K562 (cell line): ENCODE data around the gene PREP. TPM values are rescaled to one million over a fixed set of nuclear protein-coding genes. Genes with fewer than 3 reads are reported as not detected.

Experiments used
- ATAC-seq: fragments of 200-7000 bp; cut with Tn5 transposase; 3 replicates; pipeline ENCODE4 v1.9.1; 2020; ENCODE audit warnings: moderate library complexity
- BruUV-seq: library from RNA; stranded (reverse); fragments of 400-500 nt; replicated peaks from 2 replicates; lab custom pipeline; 2021; lab: Mats Ljungman, UMichigan
- CTCF ChIA-PET: fragments of 300-600 bp; formaldehyde crosslinking; extraction: SDS; loops from one replicate; lab custom pipeline; 2021; ENCODE audit warnings: low intra/inter-chr PET ratio; lab: Yijun Ruan, JAX
- POLR2A ChIA-PET: fragments of 300-600, 350-650 bp; sonication (Branson Sonifier 250); formaldehyde crosslinking; extraction: SDS; loops from one replicate; lab custom pipeline; 2021; ENCODE audit warnings: antibody characterized with exemption, inconsistent platforms; lab: Yijun Ruan, JAX
- DNase-seq, 4 experiments: peaks; one replicate each; pipeline versions ENCODE4 v3.0.0 to v3.0.0-alpha.2; 2011 to 2018; ENCODE audit warnings: low spot score in 3 of 4, mixed read lengths in 3 of 4; ENCODE audit errors: extremely low read depth in 1 of 4
- FAIRE-seq: peaks from 2 replicates; lab custom pipeline; 2011; peaks lifted over from hg19 to GRCh38; lab: Jason Lieb, UNC
- H2AFZ ChIP-seq: 2 replicates; pipeline ENCODE4 v1.6.0; 2011; ENCODE audit warnings: low read depth, low read length, control low read depth, inconsistent platforms
- H3K27ac ChIP-seq: fragments of 200-600 bp; 3 replicates; pipeline ENCODE4 v1.8.0; 2011; ENCODE audit warnings: low read depth, mild to moderate bottlenecking, control low read depth, inconsistent platforms, low read length, moderate library complexity, mixed read lengths; ENCODE audit errors: extremely low read depth
- H3K27me3 ChIP-seq, 2 experiments: fragments of 300-600 bp in 1 of 2; 2 replicates in 1 of 2; 3 replicates in 1 of 2; pipeline versions ENCODE4 v1.6.0 to v1.8.0; 2011; ENCODE audit warnings: inconsistent platforms in 2 of 2, low read length in 2 of 2, mild to moderate bottlenecking in 1 of 2, mixed read lengths in 1 of 2, moderate library complexity in 1 of 2; ENCODE audit not compliant: control insufficient read depth in 2 of 2, insufficient read depth in 2 of 2
- H3K36me3 ChIP-seq: fragments of 300-600 bp; 3 replicates; pipeline ENCODE4 v1.8.0; 2011; ENCODE audit warnings: mild to moderate bottlenecking, low read length, inconsistent platforms; ENCODE audit not compliant: control insufficient read depth, insufficient read depth
- H3K4me1 ChIP-seq, 2 experiments: fragments of 200-600 bp in 1 of 2; replicated peaks in 1 of 2; 2 replicates in 1 of 2; 3 replicates in 1 of 2; pipeline versions ENCODE4 v1.5.1 to v1.8.0; 2011; ENCODE audit warnings: inconsistent platforms in 2 of 2, low read length in 2 of 2, mild to moderate bottlenecking in 1 of 2, mixed read lengths in 1 of 2, moderate library complexity in 1 of 2; ENCODE audit not compliant: control insufficient read depth in 2 of 2, insufficient read depth in 2 of 2
- H3K4me2 ChIP-seq: 2 replicates; pipeline ENCODE4 v1.6.1; 2011; ENCODE audit warnings: low read length, control low read depth, inconsistent platforms, mixed read lengths; ENCODE audit not compliant: insufficient read depth
- H3K4me3 ChIP-seq: fragments of 200-600 bp; sonication (generic), shearing (Covaris generic); 2 replicates; pipeline ENCODE4 v1.5.1; 2016; ENCODE audit warnings: control low read depth, inconsistent platforms
- H3K79me2 ChIP-seq: fragments of 200-600 bp; 3 replicates; pipeline ENCODE4 v1.8.0; 2011; ENCODE audit warnings: low read length, inconsistent platforms; ENCODE audit not compliant: control insufficient read depth, insufficient read depth
- H3K9ac ChIP-seq, 2 experiments: 2 replicates each; pipeline versions ENCODE4 v1.6.0 to v1.6.1; 2011; ENCODE audit warnings: low read depth in 2 of 2, low read length in 2 of 2, control low read depth in 1 of 2, inconsistent platforms in 1 of 2, mild to moderate bottlenecking in 1 of 2, mixed read lengths in 1 of 2; ENCODE audit not compliant: insufficient read depth in 1 of 2
- H3K9me1 ChIP-seq: one replicate; pipeline ENCODE4 v1.6.0; 2011; ENCODE audit warnings: inconsistent platforms, mild to moderate bottlenecking, low read length, moderate library complexity; ENCODE audit not compliant: control insufficient read depth, insufficient read depth
- H3K9me3 ChIP-seq: replicated peaks from 2 replicates; pipeline ENCODE4 v1.5.1; 2011; ENCODE audit warnings: low read depth, low read length, inconsistent platforms; ENCODE audit not compliant: control insufficient read depth, insufficient read depth
- H4K20me1 ChIP-seq: replicated peaks from 2 replicates; pipeline ENCODE4 v1.6.1; 2011; ENCODE audit warnings: low read length, inconsistent platforms, mixed read lengths; ENCODE audit not compliant: control insufficient read depth, insufficient read depth
- TAF9B ChIP-seq: fragments of 450-650 bp; IDR thresholded peaks from 2 replicates; pipeline ENCODE4 v1.6.1; 2018; ENCODE audit warnings: mild to moderate bottlenecking; ENCODE audit not compliant: partially characterized antibody
- U2AF1 ChIP-seq: fragments of 200-400 bp; formaldehyde crosslinking; optimal IDR thresholded peaks from 2 replicates; pipeline ENCODE3; 2017; ENCODE audit warnings: mild to moderate bottlenecking, low read depth, low read length, moderate library complexity
- WGBS: fragments of 100-300 bp; shearing (Covaris generic); methylation state at CpG from one replicate; pipeline ENCODE4 v1.1.6; 2016; ENCODE audit warnings: low coverage, mixed read lengths; ENCODE audit not compliant: insufficient coverage; ENCODE audit errors: missing lambda C conversion rate; 5-methylcytosine and 5-hydroxymethylcytosine counted together
- in situ Hi-C: fragments of 300-500 bp; cut with MboI; formaldehyde crosslinking; loops from 4 replicates; pipeline ENCODE4 v1.15.0; 2018; ENCODE audit warnings: inconsistent platforms, mixed read lengths
- intact Hi-C: fragments of 100-400 bp; cut with micrococcal nuclease; formaldehyde crosslinking; loops from 2 replicates; pipeline ENCODE4 v1.14.2; 2022
- polyA plus RNA-seq, 8 experiments: library from polyadenylated mRNA; depleted of rRNA in 4 of 8; stranded (reverse) in 5 of 8; unstranded in 3 of 8; fragments of >200 nt; fragmentation: Nextera tagmentation in 2 of 8; fragmentation: Illumina TruSeq in 1 of 8; extraction: Ambion mirVana in 2 of 8; extraction: Trizol in 1 of 8; gene quantifications; 2 replicates each; pipeline versions ENCODE4 v1.2.1 to v1.2.3, GENCODE V29; 2011 to 2014; ENCODE audit warnings: inconsistent platforms in 1 of 8, missing spikeins in 1 of 8
- total RNA-seq, 7 experiments: library from RNA; depleted of rRNA in 6 of 7; stranded (reverse); fragments of >200 nt in 6 of 7; fragmentation: Illumina TruSeq in 2 of 7; extraction: Trizol in 2 of 7; gene quantifications; 2 replicates each; pipeline versions ENCODE4 v1.2.1 to v1.2.3, GENCODE V29; 2011 to 2021; ENCODE audit warnings: low replicate concordance in 1 of 7
- TF ChIP-seq, protein P1 (sequence below): sonication (generic); IDR thresholded peaks from 2 replicates; pipeline ENCODE4 v1.6.1; 2016
- TF ChIP-seq, protein P2 (sequence below): fragments of 450-650 bp; IDR thresholded peaks from 2 replicates; pipeline ENCODE4 v1.6.1; 2016; ENCODE audit warnings: mild to moderate bottlenecking, moderate library complexity

The PREP gene
- total and polyA plus RNA-seq, 9 of the 15 experiments (the other 6 are each of a cell fraction or from before 2014, with no cell fraction given), result 14.1 to 60.8 (median 28.3) TPM

DNA sequence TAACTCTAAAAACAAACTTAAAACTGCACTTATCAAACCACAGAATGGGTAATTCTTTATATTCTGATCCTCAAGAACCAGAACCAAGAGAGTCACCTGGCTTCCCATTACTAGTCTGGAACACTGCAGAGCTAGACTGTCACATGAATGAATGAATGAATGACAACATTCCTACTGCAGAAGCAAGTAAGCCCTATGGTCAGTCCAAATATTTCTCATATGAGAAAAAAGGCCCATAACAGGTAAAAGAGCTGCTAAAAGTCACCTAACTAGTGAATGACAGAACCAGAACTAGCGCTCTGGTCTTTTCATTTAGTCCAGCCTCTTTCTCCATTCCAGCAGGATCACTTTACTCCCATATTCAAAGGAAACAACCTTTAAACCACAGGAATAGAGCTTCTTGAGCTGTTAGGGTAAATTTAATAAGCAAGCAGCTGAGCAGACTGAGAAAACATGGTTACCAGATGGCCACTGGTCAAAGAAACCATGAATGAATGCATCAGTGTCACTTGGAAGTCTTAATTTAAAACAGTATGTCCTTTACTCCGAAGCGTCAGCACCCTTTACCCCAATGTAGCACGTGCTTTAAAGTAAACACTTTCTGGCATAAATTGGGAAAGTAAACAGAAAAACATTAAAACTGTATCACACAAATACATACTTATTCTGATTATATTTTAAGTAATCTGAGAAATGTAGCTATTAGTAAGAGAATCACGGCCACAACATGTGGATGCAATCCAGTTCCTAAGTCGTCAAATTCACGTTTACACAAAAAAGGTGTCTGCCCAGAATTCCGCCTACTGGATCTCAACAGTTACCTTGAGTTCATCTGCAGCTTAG, 1.4 kb downstream of the PREP start:
- H4K20me1 ChIP-seq, result peaks cover 13% of the 10 kb centered on the region
- ChIA-PET POLR2A (interaction anchor here (0.6 to 2.2 kb wide), 7 partner anchors 9 to 620 kb away, joined by 3 to 8 read pairs (median 3); no protein-coding TSS in a partner anchor), CTCF (interaction anchor here (0.7 kb wide), 1 partner anchor 542 kb away, joined by 5 read pairs; the partner anchor contains the start of gene HACE1)
- DNase-seq (no peak), FAIRE-seq (peak; percentile 32), ATAC-seq (no peak)
- H3K79me2 ChIP-seq, result peaks cover 54% of the 10 kb centered on the region
- peaks cover 12% of the 10 kb centered on the region; the same call in 1 of the 3 replicates for H3K36me3 ChIP-seq
- WGBS, result 6% methylated on average over 8 of the region's 8 CpGs
- H3K4me3 ChIP-seq, result peak overlapping the region; percentile 82
- intact Hi-C loops, result loop anchor here (5.0 to 10.0 kb wide), 3 partner anchors 87 to 444 kb away; partner anchors contain the start of gene LIN28B
- peak overlapping the region; percentile 80 for H3K27ac ChIP-seq
- peaks cover 16 to 22% of the 10 kb centered on the region in 2 experiments; a peak in 4 of 5 replicates for H3K4me1 ChIP-seq
- no peaks in the 10 kb centered on the region for H3K9me1 ChIP-seq
- no peaks in the 10 kb centered on the region for H3K9me3 ChIP-seq
- in situ Hi-C loops, result no loop called here
- no peaks in the 10 kb centered on the region for H3K27me3 ChIP-seq
- H3K9ac ChIP-seq, result peak overlapping the region; percentile 76 to 98; a peak in 3 of 4 replicates
- no TSS peak for BruUV-seq
- peak overlapping the region; percentile 99 for H3K4me2 ChIP-seq
- peak overlapping the region; percentile 75 for H2AFZ ChIP-seq
- TF ChIP-seq, protein P1, sequence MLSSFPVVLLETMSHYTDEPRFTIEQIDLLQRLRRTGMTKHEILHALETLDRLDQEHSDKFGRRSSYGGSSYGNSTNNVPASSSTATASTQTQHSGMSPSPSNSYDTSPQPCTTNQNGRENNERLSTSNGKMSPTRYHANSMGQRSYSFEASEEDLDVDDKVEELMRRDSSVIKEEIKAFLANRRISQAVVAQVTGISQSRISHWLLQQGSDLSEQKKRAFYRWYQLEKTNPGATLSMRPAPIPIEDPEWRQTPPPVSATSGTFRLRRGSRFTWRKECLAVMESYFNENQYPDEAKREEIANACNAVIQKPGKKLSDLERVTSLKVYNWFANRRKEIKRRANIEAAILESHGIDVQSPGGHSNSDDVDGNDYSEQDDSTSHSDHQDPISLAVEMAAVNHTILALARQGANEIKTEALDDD, result peak; percentile 44; the same call in 1 of the 2 replicates
- TF ChIP-seq TAF9B (no peak), U2AF1 (no peak)
- TF ChIP-seq, protein P2, sequence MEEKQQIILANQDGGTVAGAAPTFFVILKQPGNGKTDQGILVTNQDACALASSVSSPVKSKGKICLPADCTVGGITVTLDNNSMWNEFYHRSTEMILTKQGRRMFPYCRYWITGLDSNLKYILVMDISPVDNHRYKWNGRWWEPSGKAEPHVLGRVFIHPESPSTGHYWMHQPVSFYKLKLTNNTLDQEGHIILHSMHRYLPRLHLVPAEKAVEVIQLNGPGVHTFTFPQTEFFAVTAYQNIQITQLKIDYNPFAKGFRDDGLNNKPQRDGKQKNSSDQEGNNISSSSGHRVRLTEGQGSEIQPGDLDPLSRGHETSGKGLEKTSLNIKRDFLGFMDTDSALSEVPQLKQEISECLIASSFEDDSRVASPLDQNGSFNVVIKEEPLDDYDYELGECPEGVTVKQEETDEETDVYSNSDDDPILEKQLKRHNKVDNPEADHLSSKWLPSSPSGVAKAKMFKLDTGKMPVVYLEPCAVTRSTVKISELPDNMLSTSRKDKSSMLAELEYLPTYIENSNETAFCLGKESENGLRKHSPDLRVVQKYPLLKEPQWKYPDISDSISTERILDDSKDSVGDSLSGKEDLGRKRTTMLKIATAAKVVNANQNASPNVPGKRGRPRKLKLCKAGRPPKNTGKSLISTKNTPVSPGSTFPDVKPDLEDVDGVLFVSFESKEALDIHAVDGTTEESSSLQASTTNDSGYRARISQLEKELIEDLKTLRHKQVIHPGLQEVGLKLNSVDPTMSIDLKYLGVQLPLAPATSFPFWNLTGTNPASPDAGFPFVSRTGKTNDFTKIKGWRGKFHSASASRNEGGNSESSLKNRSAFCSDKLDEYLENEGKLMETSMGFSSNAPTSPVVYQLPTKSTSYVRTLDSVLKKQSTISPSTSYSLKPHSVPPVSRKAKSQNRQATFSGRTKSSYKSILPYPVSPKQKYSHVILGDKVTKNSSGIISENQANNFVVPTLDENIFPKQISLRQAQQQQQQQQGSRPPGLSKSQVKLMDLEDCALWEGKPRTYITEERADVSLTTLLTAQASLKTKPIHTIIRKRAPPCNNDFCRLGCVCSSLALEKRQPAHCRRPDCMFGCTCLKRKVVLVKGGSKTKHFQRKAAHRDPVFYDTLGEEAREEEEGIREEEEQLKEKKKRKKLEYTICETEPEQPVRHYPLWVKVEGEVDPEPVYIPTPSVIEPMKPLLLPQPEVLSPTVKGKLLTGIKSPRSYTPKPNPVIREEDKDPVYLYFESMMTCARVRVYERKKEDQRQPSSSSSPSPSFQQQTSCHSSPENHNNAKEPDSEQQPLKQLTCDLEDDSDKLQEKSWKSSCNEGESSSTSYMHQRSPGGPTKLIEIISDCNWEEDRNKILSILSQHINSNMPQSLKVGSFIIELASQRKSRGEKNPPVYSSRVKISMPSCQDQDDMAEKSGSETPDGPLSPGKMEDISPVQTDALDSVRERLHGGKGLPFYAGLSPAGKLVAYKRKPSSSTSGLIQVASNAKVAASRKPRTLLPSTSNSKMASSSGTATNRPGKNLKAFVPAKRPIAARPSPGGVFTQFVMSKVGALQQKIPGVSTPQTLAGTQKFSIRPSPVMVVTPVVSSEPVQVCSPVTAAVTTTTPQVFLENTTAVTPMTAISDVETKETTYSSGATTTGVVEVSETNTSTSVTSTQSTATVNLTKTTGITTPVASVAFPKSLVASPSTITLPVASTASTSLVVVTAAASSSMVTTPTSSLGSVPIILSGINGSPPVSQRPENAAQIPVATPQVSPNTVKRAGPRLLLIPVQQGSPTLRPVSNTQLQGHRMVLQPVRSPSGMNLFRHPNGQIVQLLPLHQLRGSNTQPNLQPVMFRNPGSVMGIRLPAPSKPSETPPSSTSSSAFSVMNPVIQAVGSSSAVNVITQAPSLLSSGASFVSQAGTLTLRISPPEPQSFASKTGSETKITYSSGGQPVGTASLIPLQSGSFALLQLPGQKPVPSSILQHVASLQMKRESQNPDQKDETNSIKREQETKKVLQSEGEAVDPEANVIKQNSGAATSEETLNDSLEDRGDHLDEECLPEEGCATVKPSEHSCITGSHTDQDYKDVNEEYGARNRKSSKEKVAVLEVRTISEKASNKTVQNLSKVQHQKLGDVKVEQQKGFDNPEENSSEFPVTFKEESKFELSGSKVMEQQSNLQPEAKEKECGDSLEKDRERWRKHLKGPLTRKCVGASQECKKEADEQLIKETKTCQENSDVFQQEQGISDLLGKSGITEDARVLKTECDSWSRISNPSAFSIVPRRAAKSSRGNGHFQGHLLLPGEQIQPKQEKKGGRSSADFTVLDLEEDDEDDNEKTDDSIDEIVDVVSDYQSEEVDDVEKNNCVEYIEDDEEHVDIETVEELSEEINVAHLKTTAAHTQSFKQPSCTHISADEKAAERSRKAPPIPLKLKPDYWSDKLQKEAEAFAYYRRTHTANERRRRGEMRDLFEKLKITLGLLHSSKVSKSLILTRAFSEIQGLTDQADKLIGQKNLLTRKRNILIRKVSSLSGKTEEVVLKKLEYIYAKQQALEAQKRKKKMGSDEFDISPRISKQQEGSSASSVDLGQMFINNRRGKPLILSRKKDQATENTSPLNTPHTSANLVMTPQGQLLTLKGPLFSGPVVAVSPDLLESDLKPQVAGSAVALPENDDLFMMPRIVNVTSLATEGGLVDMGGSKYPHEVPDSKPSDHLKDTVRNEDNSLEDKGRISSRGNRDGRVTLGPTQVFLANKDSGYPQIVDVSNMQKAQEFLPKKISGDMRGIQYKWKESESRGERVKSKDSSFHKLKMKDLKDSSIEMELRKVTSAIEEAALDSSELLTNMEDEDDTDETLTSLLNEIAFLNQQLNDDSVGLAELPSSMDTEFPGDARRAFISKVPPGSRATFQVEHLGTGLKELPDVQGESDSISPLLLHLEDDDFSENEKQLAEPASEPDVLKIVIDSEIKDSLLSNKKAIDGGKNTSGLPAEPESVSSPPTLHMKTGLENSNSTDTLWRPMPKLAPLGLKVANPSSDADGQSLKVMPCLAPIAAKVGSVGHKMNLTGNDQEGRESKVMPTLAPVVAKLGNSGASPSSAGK, result peak; percentile 70
